ENCODE measurements around the gene STARD10. TPM values are rescaled to one million over a fixed set of nuclear protein-coding genes. Genes with fewer than 3 reads are reported as not detected.

Gene STARD10
- total RNA-seq, 2 experiments from 2014 or later = 8.1 to 8.6 TPM

DNA sequence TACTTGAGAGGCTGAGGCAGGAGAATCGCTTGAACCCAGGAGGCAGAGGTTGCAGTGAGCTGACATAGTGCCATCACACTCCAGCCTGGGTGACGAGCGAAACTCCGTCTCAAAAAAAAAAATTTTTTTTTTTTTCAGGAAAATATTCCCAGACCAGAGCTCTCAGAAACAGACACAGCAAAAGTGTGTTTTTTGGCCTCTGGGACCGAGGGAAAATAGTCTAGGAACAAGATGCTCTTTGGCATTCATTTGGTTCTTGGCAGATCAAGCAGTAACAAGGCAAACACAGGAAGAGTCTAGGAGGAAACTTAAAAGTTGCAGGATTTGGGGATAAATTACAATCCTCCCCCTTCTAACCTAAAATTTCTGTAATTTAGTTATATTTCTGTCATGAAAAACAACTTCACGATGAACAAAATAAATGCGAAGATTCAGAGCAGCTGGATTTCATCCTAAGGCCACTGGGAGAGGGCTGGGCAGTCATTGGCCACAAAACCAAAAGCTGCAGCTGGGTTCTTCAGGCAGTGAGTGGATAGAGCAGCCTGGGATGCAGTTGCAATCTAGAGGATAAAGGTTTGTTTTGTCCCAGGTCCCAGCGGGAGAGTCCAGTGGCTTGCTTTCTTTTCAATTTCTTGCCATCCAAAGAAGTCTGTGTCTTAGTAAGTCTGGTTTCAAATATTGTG is 40.1 kb upstream of the STARD10 start:
- H3K9me3 Mint-ChIP-seq = no peaks in the 10 kb centered on the region
- peak overlapping the region; percentile 75 for H3K27ac Mint-ChIP-seq
- POLR2A ChIA-PET = interaction anchor here (0.5 to 2.8 kb wide), 5 partner anchors 11 to 109 kb away, joined by 3 to 9 read pairs (median 3); no protein-coding TSS in a partner anchor
- H3K4me1 Mint-ChIP-seq (ENCODE audit: low read depth) = peaks cover 7% of the 10 kb centered on the region
- no peak overlapping the region for H3K4me3 Mint-ChIP-seq
- DNase-seq (no peak), ATAC-seq (no peak)
- H3K27me3 Mint-ChIP-seq = no peaks in the 10 kb centered on the region
- peaks cover 3% of the 10 kb centered on the region for H3K36me3 Mint-ChIP-seq (ENCODE audit: low read depth)
- intact Hi-C loops (cut with micrococcal nuclease) = loop anchor here (10.0 kb wide), 1 partner anchor 351 kb away; no protein-coding TSS in a partner anchor
- no peak for TF ChIP-seq CTCF (IDR thresholded peaks at IDR 0.05)
- CTCF ChIA-PET = interaction anchor here (0.9 to 2.1 kb wide), 3 partner anchors 21 to 344 kb away, joined by 3 to 5 read pairs (median 4); no protein-coding TSS in a partner anchor

DNA sequence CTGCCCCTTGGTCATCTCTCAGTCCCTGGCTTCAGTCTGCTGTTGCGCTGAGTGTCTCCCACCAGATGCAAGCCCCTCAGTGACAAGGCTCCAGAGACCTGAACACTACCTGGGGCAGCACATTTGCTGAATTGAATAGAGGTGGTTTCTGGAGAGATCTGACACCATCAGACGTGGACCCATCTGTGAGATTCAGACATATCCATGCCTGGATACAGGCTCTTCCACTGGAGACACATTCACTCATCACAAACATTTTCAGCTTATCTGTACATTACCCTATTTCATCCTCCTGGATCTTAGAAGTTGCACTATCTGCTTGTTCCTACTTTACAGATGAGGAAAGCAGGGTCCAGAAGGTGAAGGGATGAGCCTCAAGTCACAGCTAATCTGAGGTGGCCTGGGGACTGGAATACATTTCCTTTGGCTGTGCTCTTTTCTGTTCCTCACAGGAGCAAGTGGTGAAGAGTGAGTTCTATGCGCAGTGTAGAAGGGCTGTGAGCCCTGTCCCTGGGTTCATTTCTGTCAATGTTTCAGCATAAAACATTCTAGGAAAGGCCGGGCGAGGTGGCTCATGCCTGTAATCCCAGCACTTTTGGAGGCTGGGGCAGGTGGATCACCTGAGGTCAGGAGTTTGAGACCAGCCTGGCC is 39.4 kb upstream of the STARD10 start:
- Mint-ChIP-seq H3K36me3 (ENCODE audit: low read depth) (peaks cover 4% of the 10 kb centered on the region), H3K27ac (peak overlapping the region; percentile 17), H3K27me3 (no peaks in the 10 kb centered on the region), H3K9me3 (no peaks in the 10 kb centered on the region), H3K4me3 (no peak overlapping the region), H3K4me1 (ENCODE audit: low read depth) (peaks cover 7% of the 10 kb centered on the region)
- no peak for DNase-seq
- CTCF ChIA-PET = interaction anchor here (1.7 to 1.9 kb wide), 2 partner anchors 345 to 347 kb away, joined by 5 to 7 read pairs; no protein-coding TSS in a partner anchor
- POLR2A ChIA-PET = interaction anchor here (0.5 to 2.9 kb wide), 5 partner anchors 8 to 108 kb away, joined by 3 to 9 read pairs (median 5); no protein-coding TSS in a partner anchor
- intact Hi-C loops (cut with micrococcal nuclease) = loop anchor here (10.0 kb wide), 1 partner anchor 352 kb away; no protein-coding TSS in a partner anchor
- ATAC-seq = no peak
- TF ChIP-seq CTCF (IDR thresholded peaks at IDR 0.05) = no peak

- peaks cover 9% of the 10 kb centered on the region for H3K4me1 Mint-ChIP-seq (ENCODE audit: low read depth)
- ChIA-PET CTCF (interaction anchor here (0.6 to 3.4 kb wide), 14 partner anchors 8 to 348 kb away, joined by 3 to 43 read pairs (median 4); partner anchors contain the start of gene FCHSD2), POLR2A (interaction anchor here (0.8 to 2.9 kb wide), 4 partner anchors 9 to 107 kb away, joined by 3 to 9 read pairs (median 6); no protein-coding TSS in a partner anchor)
- intact Hi-C loops (cut with micrococcal nuclease) = loop anchor here (10.0 kb wide), 1 partner anchor 352 kb away; no protein-coding TSS in a partner anchor
- no peak overlapping the region for H3K4me3 Mint-ChIP-seq
- H3K9me3 Mint-ChIP-seq = no peaks in the 10 kb centered on the region
- ATAC-seq (no peak), DNase-seq (no peak)
- peaks cover 4% of the 10 kb centered on the region for H3K36me3 Mint-ChIP-seq (ENCODE audit: low read depth)
- no peak for TF ChIP-seq CTCF (IDR thresholded peaks at IDR 0.05)
- no peaks in the 10 kb centered on the region for H3K27me3 Mint-ChIP-seq
- H3K27ac Mint-ChIP-seq = peak overlapping the region; percentile 20
Observed at GRCh38 chr11:72832301-72833082, 38.6 kb upstream of the STARD10 start.

DNA sequence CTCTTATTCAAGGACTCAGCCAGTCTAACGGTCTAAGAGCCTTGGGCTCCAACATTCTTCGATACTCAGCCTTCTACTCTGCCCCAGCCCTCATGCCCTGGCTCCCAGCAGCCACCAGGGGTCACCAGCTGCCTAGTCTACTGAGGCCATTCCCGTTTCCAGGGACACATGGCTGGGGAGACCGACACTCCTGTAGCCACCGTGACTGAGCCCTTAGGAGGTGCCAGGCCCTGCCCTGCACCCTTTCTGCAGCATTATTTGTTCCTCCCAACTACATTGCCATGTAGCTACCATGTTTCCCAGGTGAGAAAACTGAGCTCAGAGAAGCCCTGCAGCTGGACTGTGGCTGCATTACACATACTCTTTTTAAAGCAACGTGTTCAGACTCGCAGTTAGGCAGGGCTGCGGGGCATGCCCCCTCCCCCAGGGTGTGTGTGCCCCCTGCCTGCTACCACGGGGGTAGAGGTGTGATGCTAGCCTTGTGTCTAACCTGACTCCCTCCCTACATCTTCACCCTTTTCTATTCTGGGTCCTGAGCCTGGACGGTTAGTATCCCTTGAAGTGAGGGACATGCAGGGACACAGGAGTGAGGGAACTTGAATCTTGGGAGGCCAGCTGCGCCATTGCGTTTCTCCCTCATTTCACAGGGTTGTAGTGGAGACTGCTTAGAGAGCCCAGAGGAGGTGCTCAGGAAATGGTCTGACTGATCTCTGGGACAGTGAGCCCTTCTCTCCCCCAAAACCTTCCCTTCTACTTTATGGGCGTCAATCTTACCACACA is 37.9 kb upstream of the STARD10 start:
- TF ChIP-seq CTCF (IDR thresholded peaks at IDR 0.05) = peak; percentile 55
- Mint-ChIP-seq H3K9me3 (no peaks in the 10 kb centered on the region), H3K27me3 (no peaks in the 10 kb centered on the region), H3K4me1 (ENCODE audit: low read depth) (peaks cover 14% of the 10 kb centered on the region), H3K36me3 (ENCODE audit: low read depth) (peaks cover 9% of the 10 kb centered on the region), H3K4me3 (no peak overlapping the region), H3K27ac (peak overlapping the region; percentile 33)
- peak; percentile 60 for ATAC-seq
- ChIA-PET CTCF (interaction anchor here (0.6 to 3.4 kb wide), 18 partner anchors 9 to 349 kb away, joined by 3 to 43 read pairs (median 4); partner anchors contain the start of gene FCHSD2), POLR2A (interaction anchor here (0.8 to 2.9 kb wide), 5 partner anchors 9 to 106 kb away, joined by 3 to 9 read pairs (median 5); no protein-coding TSS in a partner anchor)
- intact Hi-C loops (cut with micrococcal nuclease) = loop anchor here (10.0 kb wide), 1 partner anchor 353 kb away; no protein-coding TSS in a partner anchor
- peak; percentile 48 for DNase-seq
